ENCODE results near the gene PDGFC.

The PDGFC gene

GRCh38 chr4:156892805-156893204, 78.8 kb downstream of the PDGFC start:
- DNase-seq (ENCODE audit: low read depth) = peak; percentile 45
- no peak overlapping the region for H3K4me3 ChIP-seq (ENCODE audit: low read length)
- no peak for TF ChIP-seq CTCF (conservative IDR thresholded peaks at IDR 0.05; ENCODE audit: low read length)

GRCh38 chr4:156889616-156890594, 81.7 kb downstream of the PDGFC start:
- no peak for TF ChIP-seq CTCF (conservative IDR thresholded peaks at IDR 0.05; ENCODE audit: low read length)
- H3K4me3 ChIP-seq (ENCODE audit: low read length) = no peak overlapping the region
- peak; percentile 87 for DNase-seq (ENCODE audit: low read depth)

GRCh38 chr4:156888762-156889161, 82.8 kb downstream of the PDGFC start:
- no peak for TF ChIP-seq CTCF (conservative IDR thresholded peaks at IDR 0.05; ENCODE audit: low read length)
- H3K4me3 ChIP-seq (ENCODE audit: low read length) = no peak overlapping the region
- DNase-seq (ENCODE audit: low read depth) = peak; percentile 89

DNA sequence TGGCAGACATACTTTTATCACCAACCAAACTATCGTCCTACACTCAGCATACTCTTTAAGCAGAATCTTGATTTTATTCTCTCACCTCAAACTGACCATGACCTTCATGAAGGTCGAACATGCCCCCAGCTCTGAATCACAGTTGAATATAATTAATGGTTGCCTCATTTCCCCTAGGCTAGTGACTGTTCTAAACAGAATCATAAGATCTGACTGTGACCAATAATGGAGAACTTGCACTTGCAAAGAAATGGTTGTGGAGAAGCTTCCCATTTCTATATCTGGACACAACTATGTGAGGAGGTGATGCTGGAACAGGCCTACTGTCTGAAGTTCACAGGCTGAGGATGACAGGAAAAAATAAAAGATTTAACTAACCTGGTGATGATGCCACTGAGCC, 85.1 kb downstream of the PDGFC start:
- no peak overlapping the region for H3K4me3 ChIP-seq (ENCODE audit: low read length)
- no peak for DNase-seq (ENCODE audit: low read depth)
- no peak for TF ChIP-seq CTCF (conservative IDR thresholded peaks at IDR 0.05; ENCODE audit: low read length)

DNA sequence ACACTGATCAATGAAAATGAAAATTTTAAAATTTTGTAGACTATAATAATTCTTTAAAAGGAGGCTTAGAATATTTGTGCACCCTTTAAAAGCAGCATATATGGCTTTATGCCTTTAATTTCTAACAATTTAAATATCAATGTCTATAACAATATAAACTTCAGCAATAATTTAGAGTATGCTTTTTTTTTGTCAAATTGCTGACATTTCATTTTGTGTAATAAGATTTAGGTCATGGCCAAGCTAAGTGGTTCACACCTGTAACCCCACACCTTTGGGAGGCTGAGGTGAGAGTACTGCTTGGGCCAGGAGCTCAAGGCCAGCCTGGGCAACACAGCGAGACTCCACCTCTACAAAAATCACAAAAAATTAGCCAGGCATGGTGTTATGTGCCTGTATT, 86.2 kb downstream of the PDGFC start:
- H3K4me3 ChIP-seq (ENCODE audit: low read length) = no peak overlapping the region
- DNase-seq (ENCODE audit: low read depth) = no peak
- no peak for TF ChIP-seq CTCF (conservative IDR thresholded peaks at IDR 0.05; ENCODE audit: low read length)

DNA sequence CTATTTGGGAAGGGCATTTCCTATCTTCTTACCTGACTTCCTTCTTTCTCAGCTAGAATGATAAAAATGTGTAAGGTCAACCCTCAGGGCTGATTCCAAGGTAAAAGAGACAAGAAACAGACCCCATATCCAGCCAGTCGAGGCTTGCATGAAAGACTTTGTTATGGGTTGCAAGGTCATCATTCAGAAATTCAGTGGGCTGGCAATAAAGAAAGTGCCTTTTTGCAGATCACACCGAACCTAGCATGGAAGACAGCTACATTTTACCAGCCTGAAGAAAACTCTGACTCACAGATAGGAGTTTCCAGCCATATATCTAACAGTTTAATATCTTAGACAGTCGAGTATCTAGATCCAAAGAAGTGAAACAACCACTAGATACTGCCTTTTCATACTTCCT, 87.4 kb downstream of the PDGFC start:
- no peak for DNase-seq (ENCODE audit: low read depth)
- TF ChIP-seq CTCF (conservative IDR thresholded peaks at IDR 0.05; ENCODE audit: low read length) = no peak
- H3K4me3 ChIP-seq (ENCODE audit: low read length) = no peak overlapping the region

GRCh38 chr4:156875704-156876103, 95.9 kb downstream of the PDGFC start:
- no peak overlapping the region for H3K4me3 ChIP-seq (ENCODE audit: low read length)
- no peak for TF ChIP-seq CTCF (conservative IDR thresholded peaks at IDR 0.05; ENCODE audit: low read length)
- no peak for DNase-seq (ENCODE audit: low read depth)

Data from AG10803 (cell line).